Measurements from ENCODE around the gene CHN1.
A peak's percentile ranks its signal among the peaks of the same experiment; 100 is the strongest.

Gene CHN1

DNA sequence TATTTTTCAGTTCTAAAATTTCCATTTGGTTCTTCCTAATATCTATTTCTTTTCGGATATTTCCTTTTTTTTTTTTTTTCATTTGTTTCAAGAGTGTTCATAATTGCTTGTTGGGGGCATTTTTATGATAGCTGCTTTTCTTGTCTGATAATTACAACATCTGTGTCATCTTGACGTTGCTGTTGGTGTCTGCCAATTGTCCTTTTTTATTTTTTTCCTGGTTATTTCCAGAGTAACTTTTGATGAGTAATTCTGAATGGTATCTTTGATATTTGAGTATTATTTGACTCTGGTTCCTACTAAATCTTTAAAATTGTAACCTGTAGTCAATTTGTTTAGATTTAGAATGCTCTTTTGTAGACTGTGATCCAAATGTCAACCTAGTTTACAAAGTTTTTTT, 189.7 kb downstream of the CHN1 start:
- FAIRE-seq = no peak

DNA sequence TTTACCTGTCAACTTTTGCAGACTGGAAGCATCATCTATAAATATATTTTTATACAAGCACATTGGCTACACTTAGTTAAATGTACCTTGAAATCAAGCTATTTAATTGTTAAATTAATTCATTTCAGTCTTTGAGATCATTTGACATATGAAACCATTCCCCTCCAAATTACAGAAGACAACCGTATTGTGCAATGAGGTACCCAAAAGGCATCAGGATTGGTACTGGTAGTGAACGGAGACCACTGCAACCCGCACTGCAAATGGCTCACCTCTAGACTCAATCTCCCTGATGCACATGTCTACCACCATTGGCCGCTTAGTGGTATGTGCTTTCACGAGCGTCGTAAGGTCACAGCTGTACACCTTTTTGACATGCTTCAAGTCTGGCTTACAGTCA, 193.1 kb downstream of the CHN1 start:
- no peak for FAIRE-seq

DNA sequence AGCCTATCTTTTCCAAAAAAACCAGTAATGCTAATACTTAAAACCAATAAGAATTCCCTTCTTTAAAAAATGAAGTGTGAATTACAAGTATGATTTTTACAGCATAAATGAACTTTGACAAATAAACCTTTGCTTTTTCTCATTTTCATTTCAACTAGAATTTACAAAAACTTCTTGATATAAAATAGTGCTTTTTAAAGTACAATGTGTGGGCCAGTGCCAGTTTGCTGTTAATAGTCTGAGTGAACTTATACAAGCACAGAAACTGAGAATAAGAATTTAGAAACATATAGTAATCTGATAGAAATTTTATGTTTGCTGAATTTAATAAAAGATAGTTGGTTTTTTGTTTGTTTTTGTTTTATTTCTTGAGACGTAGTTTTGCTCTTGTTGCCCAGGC, 197.2 kb downstream of the CHN1 start:
- FAIRE-seq = no peak

- FAIRE-seq = no peak
These were observed 199.4 kb downstream of the CHN1 start for GRCh38 chr2:174805803-174806202.

DNA sequence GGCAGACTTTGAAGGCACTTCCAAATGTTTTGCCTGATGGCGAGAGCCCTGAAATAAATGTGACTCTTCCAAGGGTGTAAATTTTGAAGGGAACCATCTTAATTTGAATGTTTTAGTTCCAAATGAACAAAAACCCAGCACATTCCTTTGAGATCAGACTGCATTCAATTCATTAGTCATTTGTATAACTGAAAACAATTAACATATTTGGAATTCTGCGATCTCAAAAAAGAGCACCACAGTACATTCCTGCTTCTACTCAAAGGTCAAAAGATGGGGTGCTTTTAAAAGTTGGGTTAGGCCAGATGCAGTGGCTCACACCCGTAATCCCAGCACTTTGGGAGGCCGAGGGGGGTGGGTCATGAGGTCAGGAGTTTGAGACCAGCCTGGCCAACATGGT, 202.7 kb downstream of the CHN1 start:
- FAIRE-seq = no peak

DNA sequence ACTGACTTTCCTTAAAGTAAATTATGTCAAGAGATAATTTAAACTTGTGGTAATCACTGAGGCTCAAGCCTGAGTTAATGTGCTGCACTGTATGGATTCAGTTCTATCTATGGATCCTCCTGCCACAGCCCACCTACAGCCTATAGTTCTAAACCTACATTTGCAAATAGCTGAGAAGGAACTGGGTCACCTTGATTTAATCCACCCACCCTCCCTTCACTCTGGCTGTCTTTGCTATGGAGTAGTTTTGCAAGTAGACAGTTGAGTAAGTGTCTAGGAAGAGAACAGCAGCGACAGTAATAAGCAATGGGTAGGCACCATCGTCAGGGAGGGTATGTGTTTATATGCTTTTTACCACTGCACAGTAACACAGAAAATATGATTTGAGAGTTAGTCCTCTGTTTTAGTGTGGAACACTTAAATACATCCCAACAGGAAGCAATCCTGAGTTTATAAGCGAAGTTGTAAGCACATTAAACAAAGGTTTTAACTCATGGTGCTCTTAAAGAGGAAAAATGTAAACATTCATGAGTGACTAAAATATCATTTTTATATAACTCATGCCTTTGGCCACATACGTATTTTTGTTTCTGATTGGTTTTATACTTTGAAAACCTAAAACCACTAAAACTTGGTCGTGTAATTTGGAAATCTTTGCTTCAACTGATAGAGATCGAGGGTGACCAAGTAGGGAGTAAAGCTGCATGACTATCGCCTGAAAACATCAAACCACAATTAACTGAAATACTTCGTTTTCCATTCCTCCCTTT, 204.6 kb downstream of the CHN1 start:
- no peak for FAIRE-seq

DNA sequence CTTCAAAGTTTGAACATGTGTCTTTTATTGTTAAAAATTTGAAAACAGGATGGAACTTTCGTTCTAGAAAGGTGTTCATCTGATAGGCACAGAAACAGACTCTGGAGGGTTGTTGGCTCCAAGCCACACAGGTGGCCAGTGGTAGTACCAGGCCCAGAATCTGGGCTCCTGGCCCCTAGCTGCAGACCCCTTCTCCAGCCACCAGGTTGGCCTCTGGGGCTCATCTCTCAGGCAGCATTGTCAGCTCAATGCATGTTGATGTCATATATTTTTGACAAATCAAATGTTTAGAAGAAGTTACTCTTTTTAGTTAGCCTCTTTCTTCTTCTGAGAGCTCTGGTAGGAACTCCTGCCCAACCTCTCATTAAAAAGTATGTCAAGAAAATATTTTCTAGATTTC, 206.4 kb downstream of the CHN1 start:
- FAIRE-seq = no peak

DNA sequence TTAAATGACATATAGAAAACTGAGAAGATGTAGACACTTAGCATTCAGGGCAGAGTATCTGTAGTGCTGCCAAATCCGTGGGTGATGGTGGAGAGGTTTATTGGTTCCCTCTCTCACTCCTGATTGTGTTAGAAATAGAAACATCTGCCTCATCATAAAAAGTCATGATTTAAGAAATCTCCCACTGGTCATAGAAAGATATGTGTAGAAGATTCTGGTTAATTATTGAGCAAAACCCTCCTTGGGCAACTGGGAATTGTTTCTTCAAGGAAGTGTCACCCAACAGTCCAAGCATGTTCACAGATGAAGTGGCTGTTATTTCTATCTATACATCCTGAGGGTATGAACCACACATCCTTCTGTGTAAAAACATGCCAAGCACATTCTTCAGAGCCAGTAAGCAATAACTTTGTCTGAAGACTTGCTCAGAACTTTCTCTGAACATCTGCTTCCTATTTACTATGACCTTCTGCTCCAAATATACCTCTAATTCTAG, 207.4 kb downstream of the CHN1 start:
- FAIRE-seq = peak; percentile 66

DNA sequence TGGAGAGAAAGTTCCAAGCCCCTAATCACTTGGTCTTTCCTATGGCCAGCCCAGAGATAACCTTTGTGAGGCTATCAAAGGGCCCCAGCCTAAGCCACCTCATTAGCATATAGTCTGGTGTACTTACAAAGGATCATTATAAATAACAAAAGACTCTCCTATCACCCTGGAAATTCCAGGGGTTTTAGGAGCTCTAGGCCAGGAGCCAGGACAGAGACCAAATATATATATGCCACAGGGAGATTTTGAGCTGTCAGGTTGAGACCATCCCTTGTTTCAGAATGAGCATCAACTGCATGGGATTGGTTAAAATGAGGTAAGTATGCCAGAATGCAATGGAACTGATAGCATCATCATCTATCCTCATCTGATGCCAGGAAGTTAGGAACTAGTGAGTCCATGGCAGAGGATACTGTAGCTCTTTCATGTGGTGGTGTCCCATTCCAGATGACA, 208.8 kb downstream of the CHN1 start:
- no peak for FAIRE-seq

GRCh38 chr2:174794851-174795374, 210.3 kb downstream of the CHN1 start:
- no peak for FAIRE-seq

- no peak for FAIRE-seq
These were observed 212.7 kb downstream of the CHN1 start for GRCh38 chr2:174792309-174793025.

- no peak for FAIRE-seq
These were observed 213.4 kb downstream of the CHN1 start for GRCh38 chr2:174791746-174792280.

DNA sequence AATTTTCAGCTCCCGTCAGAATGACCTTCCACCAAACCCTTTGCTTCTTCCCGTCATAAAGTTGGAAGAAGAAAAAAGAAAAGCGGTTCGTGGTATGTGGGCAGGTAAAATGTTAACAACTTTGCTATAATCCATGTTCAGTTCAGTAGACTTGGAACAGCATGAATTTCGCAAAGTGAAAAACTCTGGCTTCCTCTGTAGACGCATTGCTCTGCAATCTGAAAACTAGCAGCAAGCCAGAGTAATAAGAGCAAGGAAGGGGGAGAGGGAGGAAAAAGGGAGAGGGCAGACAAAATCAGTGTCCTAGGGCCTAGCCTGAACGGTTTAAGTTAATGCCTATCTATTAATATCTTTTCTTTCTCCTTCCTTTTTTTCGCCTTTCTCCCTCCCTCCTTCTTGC, 214.2 kb downstream of the CHN1 start:
- no peak for FAIRE-seq

DNA sequence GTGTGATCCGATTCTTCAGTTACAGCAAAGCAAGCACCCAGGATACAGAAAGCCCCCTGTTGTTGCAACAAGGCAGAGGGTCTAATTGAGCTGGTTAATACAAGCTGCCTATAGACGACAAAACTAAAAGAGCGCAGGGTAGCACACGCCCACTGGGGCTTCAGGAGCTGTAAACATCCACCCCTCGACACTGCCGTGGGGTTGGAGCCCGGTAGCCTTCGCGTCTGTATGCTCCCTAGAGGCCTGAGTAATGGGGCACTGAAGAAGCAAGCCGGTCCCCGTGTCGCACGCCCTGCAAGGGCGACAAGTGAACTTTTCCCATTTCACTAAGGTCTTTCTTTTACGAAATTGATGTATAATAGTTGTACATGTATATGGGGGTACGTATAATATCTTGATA, 216.2 kb downstream of the CHN1 start:
- no peak for FAIRE-seq

- FAIRE-seq = no peak
These were observed 216.8 kb downstream of the CHN1 start for GRCh38 chr2:174788291-174788929.

GRCh38 chr2:174787487-174788205, 217.5 kb downstream of the CHN1 start:
- FAIRE-seq = peak; percentile 64

- no peak for FAIRE-seq
These were observed 219.0 kb downstream of the CHN1 start for GRCh38 chr2:174786066-174786725.

- no peak for FAIRE-seq
These were observed 219.7 kb downstream of the CHN1 start for GRCh38 chr2:174785481-174785880.

DNA sequence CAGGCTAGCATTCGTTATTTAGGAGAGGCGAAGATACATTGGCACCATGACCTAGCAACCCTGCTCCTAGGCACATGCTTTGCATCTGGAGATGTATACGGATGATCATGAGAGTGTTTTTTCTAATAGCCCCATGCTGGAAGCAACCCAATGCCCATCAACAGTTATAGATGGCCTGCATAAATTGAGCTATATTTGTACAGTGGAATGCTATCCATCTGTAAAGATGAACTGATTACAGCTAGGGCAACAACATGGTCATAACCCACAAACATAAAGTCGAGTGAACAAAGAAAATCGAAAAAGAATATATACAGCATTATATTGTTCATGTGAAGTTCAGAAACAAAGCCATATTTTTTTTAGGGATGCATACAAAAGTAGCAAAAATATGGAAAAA, 220.3 kb downstream of the CHN1 start:
- no peak for FAIRE-seq

- FAIRE-seq = no peak
These were observed 220.9 kb downstream of the CHN1 start for GRCh38 chr2:174784316-174784715.

- FAIRE-seq = no peak
These were observed 223.2 kb downstream of the CHN1 start for GRCh38 chr2:174781996-174782395.

DNA sequence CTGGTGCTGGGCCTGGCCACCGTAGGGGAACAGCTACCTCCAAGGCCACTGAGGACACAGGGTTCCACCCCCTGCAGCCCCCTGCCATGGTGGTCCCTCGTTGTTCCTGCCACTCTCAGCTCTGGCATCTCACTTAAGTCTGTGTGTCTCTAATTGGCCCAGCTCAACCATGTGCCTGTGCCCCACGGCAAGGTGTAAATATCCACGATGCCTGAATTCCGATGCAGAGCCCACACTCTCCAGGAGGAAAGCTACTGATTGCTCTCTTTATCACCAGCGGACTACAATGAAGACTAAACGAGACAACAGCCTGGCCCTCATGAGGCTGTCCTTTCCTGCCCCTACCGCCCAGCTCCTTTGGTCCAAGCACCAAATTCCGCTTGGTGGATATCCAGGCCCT, 223.9 kb downstream of the CHN1 start:
- no peak for FAIRE-seq

Measured in endometrium (tissue), 2 donors.